Limb (tissue), 2 donors: ENCODE results near the gene ATP5MC3.

Experiments
- DNase-seq, 2 donors: peaks; one replicate each; pipeline ENCODE4 v3.0.0-alpha.2; 2016; ENCODE audit errors: extremely low spot score in 2 of 2

The ATP5MC3 gene

DNA sequence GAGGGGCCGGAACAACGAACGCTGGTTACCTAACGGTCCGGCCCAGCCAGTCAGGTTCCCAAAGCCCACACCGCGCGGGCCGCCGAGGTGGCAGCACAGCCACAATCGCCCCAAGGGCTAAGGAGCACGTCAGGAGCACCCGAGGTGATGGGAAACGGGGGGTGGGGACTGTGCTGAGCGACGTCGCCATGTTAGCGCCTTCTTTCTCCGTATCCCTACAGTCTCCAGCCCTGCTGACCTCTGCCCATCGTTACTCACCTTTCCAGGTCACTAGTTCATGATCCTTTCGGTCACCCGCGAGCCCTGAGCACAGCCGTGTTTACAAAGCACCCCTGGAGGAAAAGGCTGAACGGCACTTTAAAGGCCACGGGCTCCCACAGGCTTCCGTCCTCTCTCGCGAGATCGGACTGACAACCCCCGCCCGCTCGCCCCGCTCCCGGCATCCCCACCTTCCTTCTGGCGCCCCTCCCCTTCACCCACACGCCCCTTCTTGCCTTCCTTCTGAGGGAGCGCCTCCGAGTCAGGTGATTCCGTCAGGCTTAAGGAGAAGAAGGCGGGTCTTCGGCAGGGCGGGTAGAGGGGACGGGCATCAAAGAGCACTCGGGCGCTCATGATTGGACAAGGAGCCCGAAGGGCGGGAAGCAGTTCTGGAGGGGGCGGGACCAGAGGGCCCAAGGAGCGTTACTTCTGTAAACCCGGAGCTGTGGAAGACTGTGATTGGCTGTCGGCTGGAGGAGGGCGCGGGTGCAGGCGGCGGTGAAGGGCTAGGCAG is 13.5 kb downstream of the ATP5MC3 start, which contains the start of gene ATF2:
Gene ATF2 (minus strand): TSS at position 412 of the 772 bp plus-strand sequence. CDS start 31,760 bp downstream, outside the sequence.
- DNase-seq, result peak; percentile 97 to 100

DNA sequence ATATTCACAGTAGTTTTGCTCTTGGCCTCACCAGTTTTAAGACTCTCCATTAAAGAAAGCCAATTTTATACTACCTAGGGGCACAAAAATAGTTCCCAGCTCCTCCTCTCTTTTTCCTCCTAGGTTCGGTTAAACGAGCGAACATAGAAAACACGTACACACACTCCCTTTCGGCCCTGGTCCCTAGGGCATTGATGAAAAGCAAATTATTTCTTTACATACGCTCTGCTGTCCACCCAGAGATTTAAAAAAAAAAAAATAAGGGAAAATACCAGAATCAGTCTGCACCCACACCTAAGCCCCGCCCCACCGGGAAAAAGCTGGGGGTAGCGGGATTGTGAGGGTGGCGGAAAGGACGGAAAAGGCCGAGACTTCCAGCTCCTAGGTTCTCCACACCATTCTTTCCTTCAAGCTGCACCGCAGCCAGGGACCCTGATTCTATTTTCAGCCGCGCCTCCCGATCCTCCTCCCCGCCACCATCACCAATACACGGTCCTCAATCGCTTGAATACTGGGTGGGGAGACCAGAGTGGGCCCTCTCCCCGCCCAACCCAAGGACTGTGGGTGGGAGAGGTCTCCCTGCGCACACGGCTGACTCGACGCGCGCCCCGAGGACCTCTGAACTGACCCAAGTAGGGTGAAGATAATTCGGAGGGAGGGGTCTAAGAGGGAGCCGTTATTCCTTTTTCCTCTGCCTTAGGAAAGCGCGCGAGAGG is 14.3 kb downstream of the ATP5MC3 start:
- DNase-seq, result peak; percentile 45 to 70

DNA sequence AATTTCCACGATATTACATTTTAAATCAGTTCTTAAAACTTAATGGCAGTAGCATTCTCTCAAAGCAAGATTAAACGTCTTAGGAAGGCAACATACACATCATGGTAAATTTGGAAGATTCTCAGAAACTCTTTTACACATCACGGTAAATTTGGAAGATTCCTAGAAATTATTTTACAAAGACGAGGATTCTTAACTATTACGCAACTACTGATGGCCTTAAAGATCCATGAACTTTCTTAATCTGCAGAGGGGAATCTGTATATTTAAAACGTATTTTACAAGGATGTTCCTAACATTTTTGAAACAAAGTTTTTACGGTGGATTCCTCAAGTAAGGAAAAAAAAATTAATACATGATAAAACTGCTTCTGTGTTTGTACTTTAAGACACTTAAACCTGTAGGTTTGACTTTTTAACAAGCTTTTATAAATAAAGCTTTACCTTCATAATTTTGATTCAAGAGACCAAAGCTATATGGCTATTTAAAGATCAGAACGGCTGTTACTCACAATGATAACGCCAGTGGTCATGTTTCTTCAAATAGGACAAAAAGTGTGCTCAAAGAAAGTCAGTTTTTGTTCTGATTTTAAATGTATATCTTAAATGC is 15.2 kb downstream of the ATP5MC3 start:
- no peak for DNase-seq

DNA sequence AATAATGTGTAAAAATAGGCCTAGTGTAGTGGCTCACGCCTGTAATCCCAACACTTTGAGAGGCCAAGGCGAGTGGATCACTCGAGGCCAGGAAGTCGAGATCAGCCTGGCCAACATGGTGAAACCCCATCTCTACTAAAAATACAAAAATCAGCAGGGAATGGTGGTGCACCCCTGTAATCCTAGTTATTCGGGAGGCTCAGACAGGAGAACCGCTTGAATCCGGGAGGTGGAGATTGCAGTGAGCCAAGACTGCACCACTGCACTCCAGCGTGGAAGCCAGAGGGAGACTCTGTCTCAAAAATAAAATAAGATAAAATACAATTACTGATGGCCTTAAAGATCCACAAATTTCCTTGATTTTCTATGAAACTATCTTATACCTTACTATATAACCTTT is 17.3 kb downstream of the ATP5MC3 start:
- no peak for DNase-seq

DNA sequence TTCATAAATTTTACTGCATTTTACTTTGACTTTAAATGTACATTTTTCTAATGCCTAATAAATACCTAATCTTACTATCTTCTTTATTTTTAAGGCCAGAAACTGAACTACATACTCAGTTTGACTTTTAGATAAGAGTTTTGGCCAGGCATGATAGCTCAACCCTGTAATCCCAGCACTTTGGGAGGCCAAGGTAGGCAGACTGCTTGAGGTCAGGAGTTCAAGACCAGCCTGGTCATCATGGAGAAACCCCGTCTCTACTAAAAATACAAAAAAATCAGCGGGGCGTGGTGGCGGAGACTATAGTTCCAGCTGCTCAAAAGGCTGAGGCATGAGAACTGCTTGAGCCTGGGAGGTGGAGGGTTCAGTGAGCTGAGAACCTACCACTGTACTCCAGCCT is 22.6 kb downstream of the ATP5MC3 start:
- no peak for DNase-seq

DNA sequence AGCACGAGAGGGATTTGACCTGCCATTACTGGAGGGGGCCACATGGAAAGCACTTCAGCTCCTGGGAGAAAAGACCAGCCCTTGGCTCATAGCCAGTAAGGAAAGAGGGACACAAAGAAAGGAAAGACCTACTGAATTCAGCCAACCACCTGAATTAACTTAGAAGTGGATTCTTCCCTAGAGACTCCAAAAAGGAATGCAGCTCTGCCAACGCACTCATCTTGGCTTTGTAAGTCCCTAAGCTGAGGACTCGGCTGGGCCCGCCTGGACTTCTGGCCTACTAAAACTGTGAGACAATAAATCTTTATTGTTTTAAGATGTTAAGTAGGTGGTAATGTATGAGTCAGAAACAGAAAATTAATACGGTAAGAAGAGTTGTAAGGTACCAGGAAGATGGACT is 25.0 kb downstream of the ATP5MC3 start:
- no peak for DNase-seq

DNA sequence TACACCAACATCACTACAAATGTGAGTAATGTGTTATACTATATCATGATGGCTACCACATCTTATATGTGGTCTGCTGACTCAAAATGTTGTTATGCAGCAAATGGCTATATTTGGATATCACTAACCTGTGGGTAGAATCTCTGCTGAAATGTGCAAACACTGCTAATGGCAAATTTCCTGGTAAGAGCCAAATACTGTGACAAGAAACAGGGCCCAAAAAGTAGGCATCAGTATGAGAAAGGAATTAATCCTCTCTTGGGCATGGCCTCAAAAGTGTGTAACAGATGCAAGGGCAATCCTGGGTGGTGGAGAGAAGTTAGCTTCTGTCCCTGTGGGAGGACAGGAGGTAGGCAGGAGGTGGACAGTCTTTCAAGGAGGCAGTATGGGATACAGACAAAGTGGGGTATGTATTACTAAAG is 26.8 kb downstream of the ATP5MC3 start:
- no peak for DNase-seq

DNA sequence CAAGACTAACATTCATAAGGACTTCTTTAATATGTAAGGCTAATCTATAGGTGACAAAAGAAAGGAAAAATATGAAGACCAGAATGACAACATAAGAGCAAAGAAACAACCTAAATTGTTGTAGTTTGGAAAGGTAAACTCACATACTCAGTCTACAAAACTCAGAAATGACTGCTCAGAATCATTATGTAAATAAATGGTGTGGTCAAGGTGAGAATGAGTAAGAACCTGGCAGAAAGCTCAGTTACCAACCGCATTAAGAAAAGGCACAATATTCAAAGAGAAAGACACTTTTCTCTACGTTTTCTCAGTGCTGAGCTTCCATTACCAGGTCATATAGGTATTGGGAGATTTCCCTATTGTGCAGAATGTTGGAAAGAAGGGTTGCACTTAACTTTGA is 29.3 kb downstream of the ATP5MC3 start:
- no peak for DNase-seq

DNA sequence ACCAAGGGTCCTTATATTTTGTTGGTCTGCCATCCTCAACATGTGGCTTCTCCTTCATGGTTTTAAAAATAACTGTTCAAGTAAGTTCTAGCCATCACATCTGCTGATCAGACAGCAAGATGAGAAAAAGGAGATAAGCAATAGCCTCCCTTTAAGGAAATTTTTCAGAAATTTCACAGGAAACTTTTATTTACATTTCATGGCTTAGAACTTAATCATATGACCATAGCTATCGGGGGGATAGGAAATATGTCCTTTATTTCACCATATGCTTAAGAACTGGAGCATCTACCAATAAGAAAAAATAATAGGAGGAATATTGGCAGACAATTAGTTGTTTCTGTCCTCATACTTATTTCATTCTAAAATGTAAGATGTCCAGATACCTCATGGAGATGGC is 29.7 kb downstream of the ATP5MC3 start:
- no peak for DNase-seq

DNA sequence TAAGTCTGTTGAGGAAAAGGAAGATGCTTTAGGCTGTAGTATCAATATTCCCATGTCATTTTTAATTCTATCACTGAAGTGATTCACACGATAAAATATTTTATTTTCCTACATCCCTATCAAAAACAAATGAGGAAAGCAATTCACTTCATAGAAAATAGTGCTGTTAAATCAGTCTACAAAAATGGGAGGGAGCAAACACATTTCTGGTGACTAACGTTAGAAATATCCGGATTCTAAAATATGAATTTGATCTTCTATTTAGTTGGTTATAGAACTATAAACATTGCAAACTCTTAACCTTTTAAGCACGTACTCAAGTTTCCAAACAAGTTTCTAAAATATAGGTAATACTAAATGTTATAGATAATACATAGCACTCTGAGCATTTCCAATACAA is 34.3 kb downstream of the ATP5MC3 start:
- DNase-seq, result no peak

DNA sequence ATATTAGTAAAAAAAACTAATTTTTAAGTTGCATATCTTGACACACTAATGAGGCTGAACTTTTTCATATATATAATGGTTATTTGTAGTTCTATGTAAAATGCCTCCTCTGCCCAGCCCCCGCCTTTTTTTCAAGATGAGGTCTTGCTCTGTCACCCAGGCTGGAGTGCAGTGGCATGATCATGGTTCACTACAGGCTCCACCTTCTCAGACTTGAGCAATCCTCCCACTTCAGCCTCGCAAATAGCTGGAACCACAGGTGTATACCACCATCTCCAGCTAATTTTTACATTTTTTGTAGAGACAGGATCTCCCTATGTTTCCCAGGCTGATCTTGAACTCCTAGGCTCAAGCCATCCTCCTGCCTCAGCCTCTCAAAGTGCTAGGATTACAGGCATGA is 37.8 kb downstream of the ATP5MC3 start:
- DNase-seq, result no peak

DNA sequence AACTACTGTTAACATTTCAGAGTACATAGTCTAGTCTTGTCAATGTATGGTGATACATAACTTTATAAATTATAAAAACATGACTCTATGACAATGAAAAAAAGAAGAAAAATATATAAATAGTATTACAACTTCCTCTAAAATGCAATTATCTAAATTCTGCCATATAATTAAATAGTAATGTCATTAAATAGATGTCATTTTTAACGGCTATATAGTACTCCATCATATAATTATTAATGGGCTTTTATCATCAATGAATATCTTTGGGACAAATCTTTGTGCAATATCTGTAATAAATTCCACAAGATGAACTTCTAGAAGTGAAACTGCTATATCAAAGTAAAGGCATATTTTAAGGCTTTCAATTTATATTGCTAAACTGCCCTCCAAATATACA is 38.3 kb downstream of the ATP5MC3 start:
- no peak for DNase-seq

DNA sequence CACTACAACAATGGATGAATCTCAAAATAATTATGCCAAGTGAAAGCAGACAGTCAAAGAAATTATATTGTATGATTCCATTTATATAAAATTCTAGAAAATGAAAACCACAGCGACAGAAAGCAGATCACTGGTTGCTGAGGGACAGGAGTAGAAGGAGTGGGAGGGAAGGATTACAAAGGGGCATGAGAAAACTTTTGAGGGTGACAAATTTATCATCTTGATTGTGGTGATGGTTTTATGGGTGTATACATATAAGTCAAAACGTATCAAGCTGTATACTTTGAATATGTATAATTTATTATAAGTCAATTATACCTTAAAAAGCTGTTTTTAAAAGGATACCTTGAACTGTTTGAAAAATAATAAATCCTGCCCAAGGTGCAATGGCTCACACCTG is 41.2 kb downstream of the ATP5MC3 start:
- DNase-seq, result no peak

DNA sequence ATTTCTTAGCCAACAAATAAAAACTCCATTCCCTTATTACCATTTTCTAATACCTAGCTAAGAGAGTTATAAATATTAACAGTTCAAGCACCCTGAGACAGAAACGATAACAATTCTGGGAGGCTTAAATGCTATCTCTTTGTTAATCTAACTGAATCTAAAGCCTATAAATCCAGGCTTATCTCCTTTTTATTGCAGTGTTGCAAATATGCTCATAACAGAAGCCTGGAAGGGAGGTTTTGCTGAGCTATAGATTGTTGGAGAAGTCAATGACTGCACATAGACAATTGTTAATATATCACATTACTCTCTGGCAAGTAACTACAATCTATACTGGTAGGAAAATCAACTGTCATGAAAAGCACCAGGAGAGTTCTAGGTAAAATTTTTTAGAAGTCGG is 43.7 kb downstream of the ATP5MC3 start:
- DNase-seq, result no peak

DNA sequence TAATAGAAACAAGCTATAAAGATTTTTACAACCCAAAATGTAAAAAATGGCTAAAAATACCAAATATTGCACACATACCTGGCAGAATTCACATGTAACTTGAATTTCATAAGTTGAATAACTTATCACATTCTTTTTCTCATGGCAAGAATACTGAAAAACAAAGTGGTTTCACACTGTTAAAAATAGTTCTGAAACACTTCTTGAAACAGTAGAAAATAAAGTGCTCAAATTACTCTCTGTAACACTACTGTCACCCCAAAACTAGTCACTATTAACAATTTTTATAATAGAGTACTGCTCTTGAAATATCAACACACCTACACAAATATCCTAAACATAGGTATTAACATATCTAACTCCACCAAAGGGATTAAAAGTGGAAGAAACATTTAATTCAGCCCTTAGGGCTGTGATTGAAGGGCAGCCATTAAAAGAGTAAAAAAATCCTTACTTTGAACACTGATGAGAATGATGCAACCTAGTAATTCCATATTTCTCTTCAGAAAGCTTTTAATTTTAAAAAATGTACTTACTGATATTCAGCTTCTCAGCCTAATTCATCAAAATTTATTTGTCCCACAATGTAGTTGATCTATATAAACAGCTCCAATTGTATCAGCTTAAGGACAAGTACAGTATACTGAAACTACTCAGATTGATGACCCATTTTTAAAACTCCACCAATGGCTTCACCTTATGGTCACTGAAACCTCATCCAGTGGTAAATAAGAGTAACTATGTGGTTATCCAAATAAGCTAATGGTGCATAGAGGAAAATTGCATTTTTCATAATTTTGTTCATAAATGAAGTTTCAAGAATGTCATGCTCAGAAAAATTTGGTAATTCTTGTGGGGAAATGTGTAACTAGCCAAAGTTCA is 44.9 kb downstream of the ATP5MC3 start:
- no peak for DNase-seq

DNA sequence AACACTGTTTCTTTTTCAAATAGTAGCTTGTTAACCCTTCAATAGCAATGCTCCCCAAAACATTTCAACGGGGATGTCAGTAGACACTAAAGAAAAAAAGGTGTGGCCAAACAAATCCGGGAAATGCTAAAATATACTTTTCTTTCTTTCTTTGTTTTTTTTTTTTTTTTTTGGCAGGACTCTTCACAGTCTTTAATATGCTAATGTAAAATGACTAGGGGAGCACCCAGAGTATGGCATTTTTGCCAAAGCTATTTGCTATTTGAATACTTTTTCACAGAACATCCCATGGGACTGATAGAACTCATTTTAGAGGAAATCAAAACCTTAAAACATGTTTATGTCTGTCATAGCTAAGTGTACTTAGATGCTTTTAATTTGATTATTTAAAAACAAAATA is 45.6 kb downstream of the ATP5MC3 start:
- DNase-seq, result no peak

DNA sequence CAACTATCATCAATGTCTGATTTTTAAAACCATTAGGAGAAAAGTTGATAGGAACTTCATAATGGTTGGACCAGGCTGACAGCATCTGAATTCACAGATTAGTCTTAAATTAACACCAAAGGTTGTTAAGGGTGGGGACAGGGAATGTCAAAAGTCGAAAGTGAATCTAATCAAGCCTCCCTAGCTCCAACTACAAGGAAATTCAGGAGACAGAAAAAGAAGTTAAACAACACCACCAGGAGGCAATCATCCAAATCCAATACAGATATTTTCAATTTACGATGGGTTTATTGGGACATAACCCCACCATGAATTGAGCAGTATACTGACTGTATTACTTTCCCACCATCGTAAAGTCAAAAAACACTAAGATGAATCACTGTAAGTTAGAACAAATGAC is 46.3 kb downstream of the ATP5MC3 start:
- DNase-seq, result no peak

DNA sequence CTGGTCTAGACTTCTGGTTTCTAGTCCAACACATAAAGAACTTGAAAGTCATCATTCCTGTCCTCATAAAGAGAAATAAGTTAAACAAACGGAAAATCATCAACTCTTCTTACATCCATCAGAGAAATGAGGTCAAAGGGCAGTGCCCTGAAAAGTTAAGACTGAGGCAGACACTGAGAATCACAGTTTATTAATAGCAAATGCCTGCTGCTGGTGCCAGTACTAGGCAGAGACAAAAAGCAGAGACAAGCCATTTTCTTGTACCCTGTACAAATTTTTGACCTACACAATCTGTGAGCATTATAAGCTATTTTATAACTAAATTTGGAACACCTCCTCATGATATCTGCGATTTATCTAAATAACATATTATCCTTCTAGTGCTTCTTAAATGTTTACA is 50.3 kb downstream of the ATP5MC3 start:
- DNase-seq, result no peak

DNA sequence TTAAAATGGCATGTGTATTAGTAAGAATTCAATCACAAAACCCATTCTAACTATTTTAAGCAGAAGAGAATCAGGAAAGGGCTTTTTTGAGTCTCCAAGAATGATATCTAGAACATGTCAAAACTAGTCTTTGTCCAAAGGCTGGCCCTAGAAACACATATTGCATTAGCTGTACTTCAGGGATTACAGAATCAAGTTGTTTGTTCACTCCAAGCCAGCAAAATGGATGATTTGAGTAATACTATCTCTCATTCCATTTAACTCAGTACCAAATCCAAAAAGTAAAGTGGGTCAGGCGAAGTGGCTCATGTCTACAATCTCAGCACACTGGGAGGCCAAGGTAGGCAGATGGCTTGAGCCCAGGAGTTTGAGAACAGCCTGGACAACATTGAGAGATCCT is 54.8 kb downstream of the ATP5MC3 start:
- no peak for DNase-seq
